IMR-90 (cell line): ENCODE data around the gene WARS2. TPM values are rescaled to one million over a fixed set of nuclear protein-coding genes. Genes with fewer than 3 reads are reported as not detected.

Experiments used
- ATAC-seq: fragments of 200-7000 bp; cut with Tn5 transposase; 2 replicates; pipeline ENCODE4 v1.9.1; 2020; ENCODE audit warnings: low read depth, mild to moderate bottlenecking, moderate library complexity
- BruUV-seq: library from RNA; stranded (reverse); fragments of 400-500 nt; replicated peaks from 2 replicates; lab custom pipeline; 2021; lab: Mats Ljungman, UMichigan
- CTCF ChIA-PET: fragments of 300-600 bp; formaldehyde crosslinking; extraction: SDS; loops from one replicate; lab custom pipeline; 2021; ENCODE audit warnings: antibody characterized with exemption; lab: Yijun Ruan, JAX
- POLR2A ChIA-PET: fragments of 300-600 bp; sonication (Branson Sonifier 250); formaldehyde crosslinking; loops from one replicate; lab custom pipeline; 2022; ENCODE audit warnings: antibody characterized with exemption; ENCODE audit not compliant: unreplicated experiment; lab: Charles Lee
- DNase-seq: peaks from one replicate; pipeline ENCODE4 v3.0.0; 2013
- H2AFZ ChIP-seq: replicated peaks from 2 replicates; pipeline ENCODE3; 2013; ENCODE audit warnings: low read length, mild to moderate bottlenecking; ENCODE audit not compliant: poor library complexity
- H2AK5ac ChIP-seq: 2 replicates; pipeline ENCODE4 v1.6.1; 2013; ENCODE audit warnings: low read depth, low read length, inconsistent platforms
- H2AK9ac ChIP-seq: replicated peaks from 2 replicates; pipeline ENCODE3; 2013; ENCODE audit warnings: mild to moderate bottlenecking, low read depth, low read length, moderate library complexity; ENCODE audit not compliant: poor library complexity
- H2BK120ac ChIP-seq: 2 replicates; pipeline ENCODE4 v1.6.1; 2013; ENCODE audit warnings: low read depth, low read length, inconsistent platforms
- H2BK15ac ChIP-seq: 3 replicates; pipeline ENCODE4 v1.6.1; 2013; ENCODE audit warnings: low read depth, low read length, inconsistent platforms
- H2BK20ac ChIP-seq: 2 replicates; pipeline ENCODE4 v1.6.1; 2013; ENCODE audit warnings: low read depth, mild to moderate bottlenecking, inconsistent platforms, low read length, moderate library complexity
- H2BK5ac ChIP-seq: 2 replicates; pipeline ENCODE4 v1.6.1; 2013; ENCODE audit warnings: mild to moderate bottlenecking, low read depth, low read length, inconsistent platforms; ENCODE audit not compliant: poor library complexity, severe bottlenecking
- H3K14ac ChIP-seq: replicated peaks from 2 replicates; pipeline ENCODE4 v1.6.1; 2013; ENCODE audit warnings: low read depth, low read length, inconsistent platforms
- H3K18ac ChIP-seq: 2 replicates; pipeline ENCODE4 v1.6.1; 2013; ENCODE audit warnings: low read depth, low read length, control low read depth
- H3K23ac ChIP-seq: 2 replicates; pipeline ENCODE4 v1.6.1; 2013; ENCODE audit warnings: low read depth, low read length, inconsistent platforms
- H3K27ac ChIP-seq: 2 replicates; pipeline ENCODE4 v1.5.1; 2013; ENCODE audit warnings: mild to moderate bottlenecking, control low read depth, low read length; ENCODE audit not compliant: insufficient read depth
- H3K27me3 ChIP-seq: 2 replicates; pipeline ENCODE4 v1.6.1; 2013; ENCODE audit warnings: low read length; ENCODE audit not compliant: control insufficient read depth, insufficient read depth
- H3K36me3 ChIP-seq: 2 replicates; pipeline ENCODE4 v1.6.1; 2013; ENCODE audit warnings: low read length, mixed read lengths; ENCODE audit not compliant: control insufficient read depth, insufficient read depth
- H3K4ac ChIP-seq: 2 replicates; pipeline ENCODE4 v1.6.1; 2013; ENCODE audit warnings: low read depth, low read length, inconsistent platforms
- H3K4me1 ChIP-seq: 2 replicates; pipeline ENCODE4 v1.6.1; 2013; ENCODE audit warnings: low read length, mixed read lengths; ENCODE audit not compliant: control insufficient read depth, insufficient read depth
- H3K4me2 ChIP-seq: 2 replicates; pipeline ENCODE4 v1.6.1; 2013; ENCODE audit warnings: low read depth, mild to moderate bottlenecking, control low read depth, low read length, moderate library complexity
- H3K4me3 ChIP-seq: 2 replicates; pipeline ENCODE4 v1.5.1; 2013; ENCODE audit warnings: low read depth, mild to moderate bottlenecking, control low read depth, low read length, moderate library complexity; ENCODE audit not compliant: insufficient read depth
- H3K56ac ChIP-seq: 2 replicates; pipeline ENCODE4 v1.6.1; 2013; ENCODE audit warnings: low read length, inconsistent platforms; ENCODE audit not compliant: insufficient read depth; ENCODE audit errors: extremely low read depth
- H3K79me1 ChIP-seq, 2 experiments: 2 replicates each; pipeline ENCODE4 v1.6.1; 2013; ENCODE audit warnings: low read length in 2 of 2, inconsistent platforms in 1 of 2, low read depth in 1 of 2
- H3K9ac ChIP-seq: 2 replicates; pipeline ENCODE4 v1.6.1; 2013; ENCODE audit warnings: low read depth, low read length, control low read depth
- H3K9me1 ChIP-seq: 2 replicates; pipeline ENCODE4 v1.6.1; 2013; ENCODE audit warnings: low read length, inconsistent platforms; ENCODE audit not compliant: insufficient read depth
- H3K9me3 ChIP-seq: 2 replicates; pipeline ENCODE4 v1.6.1; 2013; ENCODE audit warnings: low read length; ENCODE audit not compliant: control insufficient read depth, insufficient read depth
- H4K20me1 ChIP-seq: 2 replicates; pipeline ENCODE4 v1.6.1; 2013; ENCODE audit warnings: low read length, inconsistent platforms; ENCODE audit not compliant: insufficient read depth
- H4K5ac ChIP-seq: 2 replicates; pipeline ENCODE4 v1.6.1; 2013; ENCODE audit warnings: mild to moderate bottlenecking, low read depth, low read length, control low read depth
- H4K8ac ChIP-seq, 2 experiments: 2 replicates each; pipeline ENCODE4 v1.6.1; 2013; ENCODE audit warnings: low read depth in 2 of 2, low read length in 2 of 2, control low read depth in 1 of 2, inconsistent platforms in 1 of 2
- H4K91ac ChIP-seq: 2 replicates; pipeline ENCODE4 v1.6.1; 2013; ENCODE audit warnings: low read depth, low read length, inconsistent platforms; ENCODE audit not compliant: insufficient read depth
- BHLHE40 ChIP-seq: fragments of 150-350 bp; IDR thresholded peaks from 2 replicates; pipeline ENCODE4 v1.6.1; 2016; ENCODE audit warnings: mild to moderate bottlenecking, low read depth, low read length
- CEBPB ChIP-seq: IDR thresholded peaks from 2 replicates; pipeline ENCODE4 v1.6.1; 2012; ENCODE audit warnings: low read depth, low read length, improper control_type of control experiment
- CHD1 ChIP-seq: IDR thresholded peaks from 2 replicates; pipeline ENCODE4 v1.6.1; 2012; ENCODE audit warnings: low read depth, low read length, improper control_type of control experiment
- FOS ChIP-seq: fragments of 150-350 bp; IDR thresholded peaks from 2 replicates; pipeline ENCODE4 v1.6.1; 2016; ENCODE audit warnings: low read depth, low read length
- MAFK ChIP-seq: IDR thresholded peaks from 2 replicates; pipeline ENCODE4 v1.6.1; 2012; ENCODE audit warnings: low read depth, low read length, improper control_type of control experiment
- MAZ ChIP-seq: IDR thresholded peaks from 2 replicates; pipeline ENCODE4 v1.6.1; 2012; ENCODE audit warnings: low read depth, mild to moderate bottlenecking, low read length, improper control_type of control experiment, moderate library complexity, borderline replicate concordance
- NFE2L2 ChIP-seq: fragments of 150-350 bp; IDR thresholded peaks from 2 replicates; pipeline ENCODE4 v1.6.1; 2016; ENCODE audit warnings: low read depth, mild to moderate bottlenecking, low read length
- RAD21 ChIP-seq: IDR thresholded peaks from 2 replicates; pipeline ENCODE4 v1.6.1; 2012; ENCODE audit warnings: low read length, improper control_type of control experiment
- RCOR1 ChIP-seq: IDR thresholded peaks from 2 replicates; pipeline ENCODE4 v1.6.1; 2012; ENCODE audit warnings: mild to moderate bottlenecking, low read length, improper control_type of control experiment; ENCODE audit not compliant: insufficient replicate concordance
- RFX5 ChIP-seq: IDR thresholded peaks from 2 replicates; pipeline ENCODE4 v1.8.0; 2012; ENCODE audit warnings: low read depth, mild to moderate bottlenecking, low read length, moderate library complexity
- WGBS, 2 experiments: methylation state at CpG; one replicate each; pipeline versions ENCODE4 v1.1.5 to v1.1.7; 2013; ENCODE audit warnings: missing lambda C conversion rate in 2 of 2; ENCODE audit not compliant: insufficient read length in 1 of 2; ENCODE audit errors: extremely low coverage in 2 of 2; 5-methylcytosine and 5-hydroxymethylcytosine counted together
- dilution Hi-C: fragments of 300-500 bp; cut with HindIII; formaldehyde crosslinking; loops from one replicate; pipeline ENCODE4 v1.14.3; 2018; ENCODE audit warnings: low sequenced_read_pairs; ENCODE audit not compliant: unreplicated experiment
- in situ Hi-C: fragments of 300-500 bp; cut with MboI; formaldehyde crosslinking; loops from 3 replicates; pipeline ENCODE4 v1.14.3; 2019; ENCODE audit warnings: low sequenced_read_pairs, inconsistent platforms, mixed read lengths
- intact Hi-C: fragments of 100-400 bp; cut with micrococcal nuclease; formaldehyde crosslinking; loops from 2 replicates; pipeline ENCODE4 v1.10.0; 2022
- polyA plus RNA-seq, 3 experiments: library from polyadenylated mRNA; depleted of rRNA; stranded (reverse); fragments of >200 nt; gene quantifications; 2 replicates each; pipeline ENCODE4 v1.2.3, GENCODE V29; 2012; ENCODE audit warnings: low replicate concordance in 1 of 3
- total RNA-seq: library from RNA; depleted of rRNA; stranded (reverse); fragments of >200 nt; gene quantifications from 2 replicates; pipeline ENCODE4 v1.2.3, GENCODE V29; 2012
- TF ChIP-seq, protein P1 (sequence below): fragments of 150-350 bp; IDR thresholded peaks from 2 replicates; pipeline ENCODE4 v1.6.1; 2016; ENCODE audit warnings: low read depth, mild to moderate bottlenecking, low read length, moderate library complexity, borderline replicate concordance
- TF ChIP-seq, protein P2 (sequence below): conservative IDR thresholded peaks from 2 replicates; pipeline ENCODE4 v1.5.1; 2012; ENCODE audit warnings: mild to moderate bottlenecking, low read depth, low read length, improper control_type of control experiment

Gene WARS2
- total and polyA plus RNA-seq, 2 of the 4 experiments (the other 2 are of a cell fraction), result 5.7 to 20.3 TPM

DNA sequence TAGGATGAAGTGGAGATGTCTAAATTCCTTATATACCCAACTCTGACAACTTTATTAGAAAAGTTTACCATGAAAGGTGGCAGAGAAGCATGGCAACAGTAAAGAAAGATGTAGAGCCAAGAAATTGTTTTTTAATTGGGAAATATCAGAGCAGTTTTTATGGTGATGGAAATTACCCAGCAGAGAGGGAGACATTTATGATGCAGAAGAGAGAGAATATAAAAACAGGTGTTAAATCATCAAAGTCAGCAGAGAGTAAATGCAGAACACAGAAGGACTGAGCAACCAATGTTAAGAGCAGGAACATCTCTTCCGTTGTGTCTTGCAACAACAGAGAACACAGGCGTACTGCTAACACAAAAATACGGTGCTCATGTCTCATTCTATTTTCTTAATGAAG is 28.2 kb downstream of the WARS2 start:
- H4K5ac ChIP-seq, result no peak overlapping the region
- dilution Hi-C loops, result no loop called here
- H3K4me3 ChIP-seq, result no peak overlapping the region
- H2AK9ac ChIP-seq, result no peak overlapping the region
- intact Hi-C loops, result no loop called here
- no peak overlapping the region for H3K14ac ChIP-seq
- no peak overlapping the region for H2BK20ac ChIP-seq
- H4K8ac ChIP-seq, result no peak overlapping the region
- no peaks in the 10 kb centered on the region for H3K27me3 ChIP-seq
- H2BK5ac ChIP-seq, result no peak overlapping the region
- no peaks in the 10 kb centered on the region; a peak in 1 of 4 replicates for H3K79me1 ChIP-seq
- BruUV-seq, result no TSS peak
- TF ChIP-seq FOS (no peak), CEBPB (no peak), RFX5 (no peak), MAZ (no peak), MAFK (no peak), NFE2L2 (no peak), BHLHE40 (no peak), RAD21 (no peak), CHD1 (no peak), RCOR1 (no peak)
- TF ChIP-seq, protein P1, sequence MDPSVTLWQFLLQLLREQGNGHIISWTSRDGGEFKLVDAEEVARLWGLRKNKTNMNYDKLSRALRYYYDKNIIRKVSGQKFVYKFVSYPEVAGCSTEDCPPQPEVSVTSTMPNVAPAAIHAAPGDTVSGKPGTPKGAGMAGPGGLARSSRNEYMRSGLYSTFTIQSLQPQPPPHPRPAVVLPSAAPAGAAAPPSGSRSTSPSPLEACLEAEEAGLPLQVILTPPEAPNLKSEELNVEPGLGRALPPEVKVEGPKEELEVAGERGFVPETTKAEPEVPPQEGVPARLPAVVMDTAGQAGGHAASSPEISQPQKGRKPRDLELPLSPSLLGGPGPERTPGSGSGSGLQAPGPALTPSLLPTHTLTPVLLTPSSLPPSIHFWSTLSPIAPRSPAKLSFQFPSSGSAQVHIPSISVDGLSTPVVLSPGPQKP, result no peak
- TF ChIP-seq, protein P2, sequence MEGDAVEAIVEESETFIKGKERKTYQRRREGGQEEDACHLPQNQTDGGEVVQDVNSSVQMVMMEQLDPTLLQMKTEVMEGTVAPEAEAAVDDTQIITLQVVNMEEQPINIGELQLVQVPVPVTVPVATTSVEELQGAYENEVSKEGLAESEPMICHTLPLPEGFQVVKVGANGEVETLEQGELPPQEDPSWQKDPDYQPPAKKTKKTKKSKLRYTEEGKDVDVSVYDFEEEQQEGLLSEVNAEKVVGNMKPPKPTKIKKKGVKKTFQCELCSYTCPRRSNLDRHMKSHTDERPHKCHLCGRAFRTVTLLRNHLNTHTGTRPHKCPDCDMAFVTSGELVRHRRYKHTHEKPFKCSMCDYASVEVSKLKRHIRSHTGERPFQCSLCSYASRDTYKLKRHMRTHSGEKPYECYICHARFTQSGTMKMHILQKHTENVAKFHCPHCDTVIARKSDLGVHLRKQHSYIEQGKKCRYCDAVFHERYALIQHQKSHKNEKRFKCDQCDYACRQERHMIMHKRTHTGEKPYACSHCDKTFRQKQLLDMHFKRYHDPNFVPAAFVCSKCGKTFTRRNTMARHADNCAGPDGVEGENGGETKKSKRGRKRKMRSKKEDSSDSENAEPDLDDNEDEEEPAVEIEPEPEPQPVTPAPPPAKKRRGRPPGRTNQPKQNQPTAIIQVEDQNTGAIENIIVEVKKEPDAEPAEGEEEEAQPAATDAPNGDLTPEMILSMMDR, result no peak
- no peak overlapping the region for H2BK15ac ChIP-seq
- POLR2A ChIA-PET, result no interaction called here
- H3K4ac ChIP-seq, result no peak overlapping the region
- no peak overlapping the region for H2BK120ac ChIP-seq
- H3K9me1 ChIP-seq, result no peaks in the 10 kb centered on the region
- H3K4me2 ChIP-seq, result no peak overlapping the region
- no peak overlapping the region for H4K91ac ChIP-seq
- H3K56ac ChIP-seq, result no peak overlapping the region
- CTCF ChIA-PET, result no interaction called here
- H3K27ac ChIP-seq, result no peak overlapping the region
- DNase-seq (no peak), ATAC-seq (no peak)
- no peaks in the 10 kb centered on the region for H3K9me3 ChIP-seq
- in situ Hi-C loops, result no loop called here
- H3K9ac ChIP-seq, result no peak overlapping the region
- H3K23ac ChIP-seq, result no peak overlapping the region
- no peaks in the 10 kb centered on the region for H4K20me1 ChIP-seq
- no peaks in the 10 kb centered on the region for H3K36me3 ChIP-seq
- H3K4me1 ChIP-seq, result peaks cover 2% of the 10 kb centered on the region; the same call in 1 of the 2 replicates
- WGBS, 2 experiments, result 100% methylated on average over 1 of the region's 3 CpGs; no CpG with 5 or more reads in 1 of the 2 experiments
- H2AK5ac ChIP-seq, result no peak overlapping the region
- H3K18ac ChIP-seq, result no peak overlapping the region
- H2AFZ ChIP-seq, result no peak overlapping the region
